ENCODE results near the gene ALK.

DNA sequence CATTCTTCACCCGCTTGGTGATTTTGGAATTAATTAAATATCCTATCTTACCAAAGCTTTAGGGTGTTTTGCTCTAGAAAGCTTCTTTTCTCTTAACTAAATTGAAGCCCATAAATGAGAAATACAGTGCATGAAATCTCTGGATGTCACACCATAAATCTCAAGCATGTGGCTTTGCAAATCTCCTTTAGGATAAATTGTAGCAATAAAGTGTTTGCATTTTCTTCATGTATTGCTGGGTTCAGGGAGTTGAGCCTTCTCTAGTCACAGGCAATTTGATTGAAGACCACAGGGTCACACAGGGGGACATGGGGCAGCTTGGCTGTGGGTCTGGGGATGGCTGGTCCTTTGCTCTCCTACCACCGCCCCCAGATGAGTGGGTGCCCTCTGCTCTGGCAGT is 442.0 kb downstream of the ALK start:
- TF ChIP-seq EZH2phosphoT487 (IDR thresholded peaks at IDR 0.05; ENCODE audit: low read length) (no peak), EZH2 (optimal IDR thresholded peaks at IDR 0.05; ENCODE audit: low read depth, low read length) (no peak)
- TF ChIP-seq, protein P1, sequence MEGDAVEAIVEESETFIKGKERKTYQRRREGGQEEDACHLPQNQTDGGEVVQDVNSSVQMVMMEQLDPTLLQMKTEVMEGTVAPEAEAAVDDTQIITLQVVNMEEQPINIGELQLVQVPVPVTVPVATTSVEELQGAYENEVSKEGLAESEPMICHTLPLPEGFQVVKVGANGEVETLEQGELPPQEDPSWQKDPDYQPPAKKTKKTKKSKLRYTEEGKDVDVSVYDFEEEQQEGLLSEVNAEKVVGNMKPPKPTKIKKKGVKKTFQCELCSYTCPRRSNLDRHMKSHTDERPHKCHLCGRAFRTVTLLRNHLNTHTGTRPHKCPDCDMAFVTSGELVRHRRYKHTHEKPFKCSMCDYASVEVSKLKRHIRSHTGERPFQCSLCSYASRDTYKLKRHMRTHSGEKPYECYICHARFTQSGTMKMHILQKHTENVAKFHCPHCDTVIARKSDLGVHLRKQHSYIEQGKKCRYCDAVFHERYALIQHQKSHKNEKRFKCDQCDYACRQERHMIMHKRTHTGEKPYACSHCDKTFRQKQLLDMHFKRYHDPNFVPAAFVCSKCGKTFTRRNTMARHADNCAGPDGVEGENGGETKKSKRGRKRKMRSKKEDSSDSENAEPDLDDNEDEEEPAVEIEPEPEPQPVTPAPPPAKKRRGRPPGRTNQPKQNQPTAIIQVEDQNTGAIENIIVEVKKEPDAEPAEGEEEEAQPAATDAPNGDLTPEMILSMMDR (IDR thresholded peaks at IDR 0.05; ENCODE audit: low read length), result no peak
